Mesothelial cell of epicardium (in vitro differentiated cells): Measurements from ENCODE around the gene RPL12. TPM values are rescaled to one million over a fixed set of nuclear protein-coding genes. Genes with fewer than 3 reads are reported as not detected.

Experiments
- DNase-seq, 2 experiments: peaks; one replicate each; pipeline ENCODE4 v3.0.0; 2021; ENCODE audit warnings: low spot score in 2 of 2; ENCODE audit not compliant: unreplicated experiment in 2 of 2
- H3K27ac Mint-ChIP-seq: 2 replicates; pipeline ENCODE4 v1.8.0; 2021; ENCODE audit warnings: mixed read lengths
- H3K27me3 Mint-ChIP-seq: 2 replicates; pipeline ENCODE4 v1.8.0; 2021; ENCODE audit warnings: low read depth, mixed read lengths
- H3K36me3 Mint-ChIP-seq: 2 replicates; pipeline ENCODE4 v1.8.0; 2021; ENCODE audit warnings: mixed read lengths
- H3K4me1 Mint-ChIP-seq: 2 replicates; pipeline ENCODE4 v1.8.0; 2021; ENCODE audit warnings: mixed read lengths
- H3K4me3 Mint-ChIP-seq: 2 replicates; pipeline ENCODE4 v1.8.0; 2021; ENCODE audit warnings: mild to moderate bottlenecking, moderate library complexity, mixed read lengths
- H3K9me3 Mint-ChIP-seq: 2 replicates; pipeline ENCODE4 v1.8.0; 2021; ENCODE audit warnings: mixed read lengths
- CTCF ChIP-seq: fragments of 200-600 bp; sonication (generic); IDR thresholded peaks from one replicate; pipeline ENCODE4 v1.5.0; 2021; ENCODE audit warnings: antibody characterized with exemption; ENCODE audit not compliant: unreplicated experiment
- total RNA-seq: library from RNA; stranded (reverse); gene quantifications from 3 replicates; pipeline ENCODE4 v1.2.1, GENCODE V29; 2021

The RPL12 gene
- 1,125 to 1,180 TPM (median 1,165 TPM) in 3 replicates for total RNA-seq

- Mint-ChIP-seq H3K9me3 (no peaks in the 10 kb centered on the region), H3K36me3 (peaks cover 39% of the 10 kb centered on the region), H3K27me3 (no peaks in the 10 kb centered on the region)
These were observed at the start of gene RPL12, which contains the start of gene LRSAM1 for GRCh38 chr9:127450830-127451607. Gene RPL12, minus strand, starts transcription at chr9:127451406. Its CDS starts 89 bp downstream, at chr9:127451317. Gene LRSAM1, plus strand, starts transcription at chr9:127451510. Its CDS starts 3,018 bp downstream, at chr9:127454528.

GRCh38 chr9:127500862-127501261, 49.7 kb upstream of the RPL12 start:
- Mint-ChIP-seq H3K27ac (no peak overlapping the region), H3K9me3 (no peaks in the 10 kb centered on the region), H3K27me3 (no peaks in the 10 kb centered on the region), H3K36me3 (peaks cover 6% of the 10 kb centered on the region), H3K4me3 (no peak overlapping the region), H3K4me1 (no peaks in the 10 kb centered on the region)
- DNase-seq: no peak
- no peak for TF ChIP-seq CTCF

More at GRCh38 chr9:127450830-127451607, at the start of gene RPL12, which contains the start of gene LRSAM1:
- Mint-ChIP-seq H3K4me3 (peak within 1 kb of the TSS; percentile 96), H3K27ac (peak within 1 kb of the TSS; percentile 97), H3K4me1 (peaks cover 34% of the 10 kb centered on the region)
- TF ChIP-seq CTCF: no peak
- peak; percentile 96 to 99 for DNase-seq

GRCh38 chr9:127500399-127500798, 49.2 kb upstream of the RPL12 start:
- Mint-ChIP-seq H3K9me3 (no peaks in the 10 kb centered on the region), H3K27ac (no peak overlapping the region), H3K27me3 (no peaks in the 10 kb centered on the region), H3K4me1 (no peaks in the 10 kb centered on the region), H3K4me3 (no peak overlapping the region), H3K36me3 (peaks cover 7% of the 10 kb centered on the region)
- TF ChIP-seq CTCF: no peak
- no peak for DNase-seq

- DNase-seq: no peak
- Mint-ChIP-seq H3K36me3 (peaks cover 7% of the 10 kb centered on the region), H3K4me1 (no peaks in the 10 kb centered on the region), H3K27ac (no peak overlapping the region), H3K4me3 (no peak overlapping the region), H3K27me3 (no peaks in the 10 kb centered on the region), H3K9me3 (no peaks in the 10 kb centered on the region)
- no peak for TF ChIP-seq CTCF
These were observed 47.1 kb upstream of the RPL12 start for GRCh38 chr9:127498298-127498697.

- TF ChIP-seq CTCF: no peak
- Mint-ChIP-seq H3K27me3 (no peaks in the 10 kb centered on the region), H3K4me1 (no peaks in the 10 kb centered on the region), H3K27ac (no peak overlapping the region), H3K36me3 (peaks cover 7% of the 10 kb centered on the region), H3K9me3 (no peaks in the 10 kb centered on the region), H3K4me3 (no peak overlapping the region)
- DNase-seq: no peak
These were observed 46.6 kb upstream of the RPL12 start for GRCh38 chr9:127497656-127498290.
